Colonic mucosa (tissue), 4 donors: ENCODE results near the gene LTA. TPM values are rescaled to one million over a fixed set of nuclear protein-coding genes. Genes with fewer than 3 reads are reported as not detected.
A peak's percentile ranks its signal among the peaks of the same experiment; 100 is the strongest.

Experiments used
- DNase-seq: peaks from one replicate; pipeline ENCODE4 v3.0.0-alpha.2; 2020
- H3K27ac ChIP-seq: fragments of 200-600 bp; one replicate; pipeline ENCODE4 v1.8.0; 2021
- H3K27me3 ChIP-seq: fragments of 200-600 bp; one replicate; pipeline ENCODE4 v1.8.0; 2021
- H3K36me3 ChIP-seq: fragments of 200-600 bp; one replicate; pipeline ENCODE4 v1.8.0; 2021
- H3K4me1 ChIP-seq: fragments of 200-600 bp; one replicate; pipeline ENCODE4 v1.8.0; 2021; ENCODE audit warnings: mild to moderate bottlenecking
- H3K4me3 ChIP-seq: fragments of 200-600 bp; one replicate; pipeline ENCODE4 v1.8.0; 2021
- H3K9ac ChIP-seq, 2 donors: one replicate each; pipeline ENCODE4 v1.7.0; 2013; ENCODE audit warnings: control low read depth in 2 of 2, low read depth in 2 of 2, low read length in 2 of 2
- H3K9me3 ChIP-seq: fragments of 200-600 bp; one replicate; pipeline ENCODE4 v1.8.0; 2021
- CTCF ChIP-seq: fragments of 200-600 bp; IDR thresholded peaks from one replicate; pipeline ENCODE4 v1.8.0; 2022; ENCODE audit warnings: antibody characterized with exemption, mild to moderate bottlenecking
- intact Hi-C: fragments of 100-400 bp; cut with DNase I; formaldehyde crosslinking; loops from one replicate; pipeline ENCODE4 v1.14.1; 2022
- total RNA-seq, 2 donors: library from RNA; stranded (reverse); fragmentation: NEBNext Ultra II Directional in 1 of 2; extraction: Animal tissue kit (Norgen Biotek cat#: 25700) in 1 of 2; gene quantifications; one replicate each; pipeline ENCODE4 v1.2.1, GENCODE V29; 2021
- donor health status: healthy.
- donor health status: DM: no; HTN: no; CAD: no.
- donor health status: DM: no; HTN: no; CAD: no.

Gene LTA
- total RNA-seq, 2 donors from 2014 or later, result 0.35 to 2.4 TPM

GRCh38 chr6:31580438-31580740 is 8.3 kb downstream of the LTA start:
- peak overlapping the region; percentile 82 to 87 for H3K9ac ChIP-seq
- H3K27ac ChIP-seq, result peak overlapping the region; percentile 78
- H3K9me3 ChIP-seq, result no peaks in the 10 kb centered on the region
- no peaks in the 10 kb centered on the region for H3K36me3 ChIP-seq
- intact Hi-C loops, result no loop called here
- no peak for TF ChIP-seq CTCF
- H3K4me3 ChIP-seq, result peak overlapping the region; percentile 83
- peaks cover 4% of the 10 kb centered on the region for H3K4me1 ChIP-seq
- DNase-seq, result no peak
- no peaks in the 10 kb centered on the region for H3K27me3 ChIP-seq

GRCh38 chr6:31580807-31581433 is 8.8 kb downstream of the LTA start:
- intact Hi-C loops, result no loop called here
- Histone ChIP-seq H3K36me3 (no peaks in the 10 kb centered on the region), H3K9ac (peak overlapping the region; percentile 82 to 87), H3K4me3 (peak overlapping the region; percentile 83), H3K27ac (peak overlapping the region; percentile 78), H3K9me3 (no peaks in the 10 kb centered on the region), H3K27me3 (no peaks in the 10 kb centered on the region), H3K4me1 (peaks cover 4% of the 10 kb centered on the region)
- peak; percentile 88 for DNase-seq
- TF ChIP-seq CTCF, result peak; percentile 99

- DNase-seq, result no peak
- intact Hi-C loops, result no loop called here
- peaks cover 4% of the 10 kb centered on the region for H3K4me1 ChIP-seq
These were observed 9.5 kb downstream of the LTA start for GRCh38 chr6:31581434-31582229.

GRCh38 chr6:31582230-31582643 is 10.1 kb downstream of the LTA start, which contains the start of gene LTB:
Gene LTB (minus strand): TSS chr6:31582424. CDS start chr6:31582417, 7 bp downstream.
- intact Hi-C loops, result no loop called here
- peak within 1 kb of the TSS; percentile 78 for H3K27ac ChIP-seq
- DNase-seq, result no peak
- H3K4me3 ChIP-seq, result peak within 1 kb of the TSS; percentile 83
- H3K27me3 ChIP-seq, result no peaks in the 10 kb centered on the region
- no peaks in the 10 kb centered on the region for H3K36me3 ChIP-seq
- peaks cover 4% of the 10 kb centered on the region for H3K4me1 ChIP-seq
- TF ChIP-seq CTCF, result no peak
- H3K9ac ChIP-seq, result peak within 1 kb of the TSS; percentile 82 to 87
- no peaks in the 10 kb centered on the region for H3K9me3 ChIP-seq

More at GRCh38 chr6:31581434-31582229, 9.5 kb downstream of the LTA start:
- Histone ChIP-seq H3K36me3 (no peaks in the 10 kb centered on the region), H3K27ac (peak overlapping the region; percentile 78), H3K9ac (peak overlapping the region; percentile 82 to 87), H3K4me3 (peak overlapping the region; percentile 83), H3K27me3 (no peaks in the 10 kb centered on the region), H3K9me3 (no peaks in the 10 kb centered on the region)
- TF ChIP-seq CTCF, result no peak

GRCh38 chr6:31585491-31585890 is 13.4 kb downstream of the LTA start:
- peaks cover 3% of the 10 kb centered on the region for H3K4me1 ChIP-seq
- peak overlapping the region; percentile 47 for H3K27ac ChIP-seq
- intact Hi-C loops, result no loop called here
- no peaks in the 10 kb centered on the region for H3K9me3 ChIP-seq
- no peak for DNase-seq
- peak overlapping the region in 1 of 2 donors; percentile 7 for H3K9ac ChIP-seq
- TF ChIP-seq CTCF, result no peak
- no peaks in the 10 kb centered on the region for H3K36me3 ChIP-seq
- H3K4me3 ChIP-seq, result no peak overlapping the region
- no peaks in the 10 kb centered on the region for H3K27me3 ChIP-seq
